ENCODE results near the gene PLCB4.

The PLCB4 gene

DNA sequence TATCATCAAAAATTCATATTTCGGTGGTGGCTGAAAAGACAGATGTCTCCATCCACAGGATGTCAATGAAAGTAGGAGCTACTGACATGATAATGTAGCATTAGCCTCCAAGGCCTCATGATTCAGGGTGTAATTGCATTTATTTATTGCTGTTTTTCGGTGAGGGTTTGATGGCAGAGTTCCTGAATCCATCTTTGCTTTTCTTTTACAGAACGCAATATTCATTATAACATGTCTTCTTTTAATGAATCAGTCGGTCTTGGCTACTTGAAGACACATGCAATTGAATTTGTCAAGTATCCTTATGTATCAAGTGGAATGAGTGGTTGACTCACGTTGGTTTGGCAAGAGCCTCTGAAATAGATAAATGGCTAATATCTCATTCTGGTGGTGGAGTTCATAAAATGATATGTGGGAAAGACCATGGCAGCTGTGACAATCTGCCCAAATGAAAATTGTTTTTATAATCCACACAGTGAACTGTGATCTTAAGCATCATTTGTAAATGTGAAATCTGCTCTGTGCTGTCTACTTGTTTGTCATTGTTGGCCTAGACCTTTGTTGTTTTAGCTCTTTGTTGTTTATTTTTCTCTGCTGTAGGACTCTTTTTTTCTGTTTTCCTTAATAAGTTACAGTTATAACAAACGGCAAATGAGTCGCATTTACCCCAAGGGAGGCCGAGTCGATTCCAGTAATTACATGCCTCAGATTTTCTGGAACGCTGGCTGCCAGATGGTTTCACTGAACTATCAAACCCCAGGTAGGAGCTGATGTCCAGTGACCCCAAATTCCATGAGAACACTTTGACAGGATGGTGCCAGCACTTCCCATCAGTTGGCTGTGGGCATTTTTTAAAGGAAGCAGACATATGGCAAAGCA, 339.8 kb downstream of the PLCB4 start:
- peak overlapping the region; percentile 7 for H3K27ac ChIP-seq
- no peak overlapping the region for H3K4me3 ChIP-seq (ENCODE audit: low read depth, low read length)
- in situ Hi-C loops (cut with HindIII; ENCODE audit: low pct_ligation_motif_present, low sequenced_read_pairs) = loop anchor here (25.0 kb wide), 1 partner anchor 204 kb away; no protein-coding TSS in a partner anchor
- H3K27me3 ChIP-seq (replicated peaks) = no peaks in the 10 kb centered on the region
- TF ChIP-seq, protein P1, sequence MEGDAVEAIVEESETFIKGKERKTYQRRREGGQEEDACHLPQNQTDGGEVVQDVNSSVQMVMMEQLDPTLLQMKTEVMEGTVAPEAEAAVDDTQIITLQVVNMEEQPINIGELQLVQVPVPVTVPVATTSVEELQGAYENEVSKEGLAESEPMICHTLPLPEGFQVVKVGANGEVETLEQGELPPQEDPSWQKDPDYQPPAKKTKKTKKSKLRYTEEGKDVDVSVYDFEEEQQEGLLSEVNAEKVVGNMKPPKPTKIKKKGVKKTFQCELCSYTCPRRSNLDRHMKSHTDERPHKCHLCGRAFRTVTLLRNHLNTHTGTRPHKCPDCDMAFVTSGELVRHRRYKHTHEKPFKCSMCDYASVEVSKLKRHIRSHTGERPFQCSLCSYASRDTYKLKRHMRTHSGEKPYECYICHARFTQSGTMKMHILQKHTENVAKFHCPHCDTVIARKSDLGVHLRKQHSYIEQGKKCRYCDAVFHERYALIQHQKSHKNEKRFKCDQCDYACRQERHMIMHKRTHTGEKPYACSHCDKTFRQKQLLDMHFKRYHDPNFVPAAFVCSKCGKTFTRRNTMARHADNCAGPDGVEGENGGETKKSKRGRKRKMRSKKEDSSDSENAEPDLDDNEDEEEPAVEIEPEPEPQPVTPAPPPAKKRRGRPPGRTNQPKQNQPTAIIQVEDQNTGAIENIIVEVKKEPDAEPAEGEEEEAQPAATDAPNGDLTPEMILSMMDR (IDR thresholded peaks at IDR 0.05; ENCODE audit: low read depth, low read length, missing control alignments) = no peak
- DNase-seq = peak; percentile 69
- no peaks in the 10 kb centered on the region for H3K36me3 ChIP-seq (replicated peaks)

DNA sequence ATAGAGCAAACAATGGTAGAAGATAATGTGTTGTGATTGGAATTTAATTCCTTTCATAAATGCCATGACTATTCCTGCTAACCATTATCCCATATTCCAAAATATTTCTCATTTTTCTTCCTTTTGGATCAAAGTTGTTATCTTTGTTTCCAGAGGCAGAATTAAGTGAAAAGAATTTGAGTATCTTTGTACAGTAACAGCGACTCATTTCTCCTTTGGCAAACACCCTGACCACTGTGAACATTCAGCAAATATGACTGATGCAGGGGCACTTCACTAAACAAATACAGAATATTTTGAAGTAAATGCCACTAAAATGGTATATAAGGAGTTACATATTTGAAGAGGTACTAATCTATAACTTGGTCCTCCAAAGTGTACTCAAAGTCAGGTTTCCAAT, 340.5 kb downstream of the PLCB4 start:
- in situ Hi-C loops (cut with HindIII; ENCODE audit: low pct_ligation_motif_present, low sequenced_read_pairs) = loop anchor here (25.0 kb wide), 1 partner anchor 203 kb away; no protein-coding TSS in a partner anchor
- Histone ChIP-seq H3K36me3 (replicated peaks) (no peaks in the 10 kb centered on the region), H3K4me3 (ENCODE audit: low read depth, low read length) (no peak overlapping the region), H3K27me3 (replicated peaks) (no peaks in the 10 kb centered on the region), H3K27ac (no peak overlapping the region)
- TF ChIP-seq, protein P1 (IDR thresholded peaks at IDR 0.05; ENCODE audit: low read depth, low read length, missing control alignments) = no peak
- peak; percentile 29 for DNase-seq

DNA sequence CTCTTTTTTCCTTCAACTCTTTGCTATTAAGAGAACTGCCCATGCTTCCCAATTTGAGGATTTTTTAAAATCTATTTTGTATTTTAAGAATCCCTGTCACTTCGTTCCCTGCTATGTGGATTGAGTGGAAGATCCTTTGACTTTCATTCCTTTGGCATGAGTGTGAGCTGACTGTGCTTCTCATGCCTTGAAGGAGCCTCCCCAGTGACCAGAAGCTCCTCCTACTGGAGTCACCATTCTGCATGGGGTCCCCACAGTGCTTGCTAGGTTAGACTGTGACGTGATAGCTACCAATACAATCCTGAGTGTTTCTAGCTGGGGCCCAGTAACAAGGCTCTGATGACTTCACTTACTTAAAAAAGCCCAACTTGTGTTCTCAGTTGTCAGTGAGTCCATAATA, 341.1 kb downstream of the PLCB4 start:
- TF ChIP-seq, protein P1 (IDR thresholded peaks at IDR 0.05; ENCODE audit: low read depth, low read length, missing control alignments) = no peak
- peak overlapping the region; percentile 33 for H3K27ac ChIP-seq
- in situ Hi-C loops (cut with HindIII; ENCODE audit: low pct_ligation_motif_present, low sequenced_read_pairs) = loop anchor here (25.0 kb wide), 1 partner anchor 202 kb away; no protein-coding TSS in a partner anchor
- no peaks in the 10 kb centered on the region for H3K27me3 ChIP-seq (replicated peaks)
- H3K4me3 ChIP-seq (ENCODE audit: low read depth, low read length) = no peak overlapping the region
- DNase-seq = peak; percentile 81
- no peaks in the 10 kb centered on the region for H3K36me3 ChIP-seq (replicated peaks)

DNA sequence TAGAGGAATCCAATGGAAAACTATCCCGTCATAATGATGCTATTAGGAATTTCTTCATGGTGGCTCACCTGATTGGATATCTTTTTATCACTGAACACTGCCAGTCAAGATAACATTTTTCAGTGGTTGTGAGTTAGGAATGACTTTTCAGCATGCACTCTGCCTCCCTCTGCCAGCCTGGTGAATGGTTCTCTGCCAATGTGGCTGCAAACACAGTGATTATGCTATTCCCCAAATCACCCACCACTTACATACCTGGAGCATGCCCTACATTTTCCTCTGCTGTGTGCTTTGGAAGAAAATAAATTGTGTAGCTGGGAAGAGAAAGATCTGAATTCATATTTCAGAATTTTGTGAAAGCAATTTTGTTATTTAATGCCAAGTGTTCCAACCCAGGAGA, 342.9 kb downstream of the PLCB4 start:
- DNase-seq = no peak
- H3K27me3 ChIP-seq (replicated peaks) = no peaks in the 10 kb centered on the region
- in situ Hi-C loops (cut with HindIII; ENCODE audit: low pct_ligation_motif_present, low sequenced_read_pairs) = loop anchor here (25.0 kb wide), 1 partner anchor 200 kb away; no protein-coding TSS in a partner anchor
- no peak overlapping the region for H3K27ac ChIP-seq
- H3K36me3 ChIP-seq (replicated peaks) = no peaks in the 10 kb centered on the region
- TF ChIP-seq, protein P1 (IDR thresholded peaks at IDR 0.05; ENCODE audit: low read depth, low read length, missing control alignments) = no peak
- H3K4me3 ChIP-seq (ENCODE audit: low read depth, low read length) = no peak overlapping the region

DNA sequence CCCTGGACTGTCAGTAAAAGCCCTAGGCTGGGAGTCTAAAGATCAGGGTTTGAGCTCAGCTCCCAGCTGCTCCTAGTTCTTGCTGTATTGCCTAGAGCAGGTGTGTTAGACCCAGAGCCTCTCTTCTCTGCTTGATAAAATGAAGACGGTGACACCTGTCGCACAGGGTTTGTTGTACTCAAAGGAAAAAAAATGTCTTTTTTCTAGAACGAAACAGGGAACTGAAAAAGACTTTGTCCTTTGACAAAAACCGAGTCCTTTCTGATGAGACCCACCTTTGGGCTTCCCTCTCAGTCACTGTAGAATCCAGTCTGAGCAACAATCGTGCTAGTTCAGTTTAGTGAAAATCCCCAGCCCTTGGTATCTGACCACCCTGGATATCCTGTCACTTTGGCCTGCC, 343.4 kb downstream of the PLCB4 start:
- Histone ChIP-seq H3K36me3 (replicated peaks) (no peaks in the 10 kb centered on the region), H3K4me3 (ENCODE audit: low read depth, low read length) (no peak overlapping the region), H3K27me3 (replicated peaks) (no peaks in the 10 kb centered on the region), H3K27ac (no peak overlapping the region)
- TF ChIP-seq, protein P1 (IDR thresholded peaks at IDR 0.05; ENCODE audit: low read depth, low read length, missing control alignments) = no peak
- DNase-seq = no peak
- in situ Hi-C loops (cut with HindIII; ENCODE audit: low pct_ligation_motif_present, low sequenced_read_pairs) = loop anchor here (25.0 kb wide), 1 partner anchor 200 kb away; no protein-coding TSS in a partner anchor
